A673 (cell line): ENCODE measurements around the gene PPP1R14D.

ENCODE experiments used
- EZH2 ChIP-seq: fragments of 200-600 bp; sonication (generic); IDR thresholded peaks from 2 replicates; pipeline ENCODE4 v1.6.1; 2017; ENCODE audit warnings: borderline replicate concordance, low read depth, mild to moderate bottlenecking, mixed read lengths, antibody characterized with exemption, low read length; ENCODE audit not compliant: poor library complexity, severe bottlenecking
- TF ChIP-seq, protein P1 (sequence below): fragments of 300-800, 200-600 bp; sonication (generic); conservative IDR thresholded peaks from 2 replicates; pipeline ENCODE4 v1.5.1; 2017; ENCODE audit warnings: low read depth, mild to moderate bottlenecking, antibody characterized with exemption, low read length, moderate library complexity, mixed read lengths

GRCh38 chr15:40831861-40832260 lies 3.4 kb upstream of the PPP1R14D start:
- TF ChIP-seq, protein P1, sequence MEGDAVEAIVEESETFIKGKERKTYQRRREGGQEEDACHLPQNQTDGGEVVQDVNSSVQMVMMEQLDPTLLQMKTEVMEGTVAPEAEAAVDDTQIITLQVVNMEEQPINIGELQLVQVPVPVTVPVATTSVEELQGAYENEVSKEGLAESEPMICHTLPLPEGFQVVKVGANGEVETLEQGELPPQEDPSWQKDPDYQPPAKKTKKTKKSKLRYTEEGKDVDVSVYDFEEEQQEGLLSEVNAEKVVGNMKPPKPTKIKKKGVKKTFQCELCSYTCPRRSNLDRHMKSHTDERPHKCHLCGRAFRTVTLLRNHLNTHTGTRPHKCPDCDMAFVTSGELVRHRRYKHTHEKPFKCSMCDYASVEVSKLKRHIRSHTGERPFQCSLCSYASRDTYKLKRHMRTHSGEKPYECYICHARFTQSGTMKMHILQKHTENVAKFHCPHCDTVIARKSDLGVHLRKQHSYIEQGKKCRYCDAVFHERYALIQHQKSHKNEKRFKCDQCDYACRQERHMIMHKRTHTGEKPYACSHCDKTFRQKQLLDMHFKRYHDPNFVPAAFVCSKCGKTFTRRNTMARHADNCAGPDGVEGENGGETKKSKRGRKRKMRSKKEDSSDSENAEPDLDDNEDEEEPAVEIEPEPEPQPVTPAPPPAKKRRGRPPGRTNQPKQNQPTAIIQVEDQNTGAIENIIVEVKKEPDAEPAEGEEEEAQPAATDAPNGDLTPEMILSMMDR: no peak
- TF ChIP-seq EZH2: no peak
